Naive B cell (primary cell): Measurements from ENCODE around the gene ASPDH. TPM values are rescaled to one million over a fixed set of nuclear protein-coding genes. Genes with fewer than 3 reads are reported as not detected.

Experiments
- ATAC-seq, 2 donors: fragments of 150-1000 bp; cut with Tn5 transposase; 2 replicates each; pipeline ENCODE4 v1.10.0; 2021; ENCODE audit warnings: low read depth in 2 of 2, mild to moderate bottlenecking in 2 of 2, moderate library complexity in 2 of 2
- DNase-seq: peaks from one replicate; pipeline ENCODE4 v3.0.0; 2022
- H3K27ac Mint-ChIP-seq, 6 donors: one replicate each; pipeline ENCODE4 v1.8.0; 2020 to 2022; ENCODE audit warnings: mild to moderate bottlenecking in 6 of 6, mixed read lengths in 6 of 6, moderate library complexity in 5 of 6, inconsistent platforms in 2 of 6
- H3K27me3 Mint-ChIP-seq, 3 donors: one replicate each; pipeline ENCODE4 v1.8.0; 2021 to 2022; ENCODE audit warnings: mixed read lengths in 3 of 3, mild to moderate bottlenecking in 1 of 3
- H3K36me3 Mint-ChIP-seq, 2 donors: one replicate each; pipeline ENCODE4 v1.8.0; 2020 to 2022; ENCODE audit warnings: mixed read lengths in 2 of 2, inconsistent platforms in 1 of 2, mild to moderate bottlenecking in 1 of 2
- H3K4me1 Mint-ChIP-seq, 3 donors: one replicate each; pipeline ENCODE4 v1.8.0; 2020 to 2022; ENCODE audit warnings: mixed read lengths in 3 of 3, inconsistent platforms in 1 of 3, mild to moderate bottlenecking in 1 of 3, moderate library complexity in 1 of 3
- H3K4me3 Mint-ChIP-seq, 8 donors: one replicate each; pipeline ENCODE4 v1.8.0; 2020 to 2022; ENCODE audit warnings: mild to moderate bottlenecking in 8 of 8, mixed read lengths in 8 of 8, moderate library complexity in 8 of 8, inconsistent platforms in 2 of 8
- H3K9me3 Mint-ChIP-seq, 7 donors: one replicate each; pipeline ENCODE4 v1.8.0; 2020 to 2022; ENCODE audit warnings: mixed read lengths in 7 of 7, mild to moderate bottlenecking in 5 of 7, inconsistent platforms in 2 of 7, moderate library complexity in 1 of 7
- polyA plus RNA-seq, 6 donors: library from polyadenylated mRNA; unstranded; fragments of 300-500 nt; fragmentation: Illumina TruSeq; gene quantifications; one replicate each; pipeline ENCODE4 v1.2.3, GENCODE V29; 2021; ENCODE audit warnings: low read depth in 6 of 6

The ASPDH gene
- polyA plus RNA-seq, 6 donors from 2014 or later: not detected

- ATAC-seq: no peak
- Mint-ChIP-seq H3K4me3 (no peak overlapping the region), H3K27me3 (no peaks in the 10 kb centered on the region), H3K4me1 (peaks cover 20 to 36% (median 23%) of the 10 kb centered on the region in 3 donors), H3K27ac (peak overlapping the region in 3 of 6 donors; percentile 38 to 96 (median 64)), H3K9me3 (peaks cover 0 to 2% (median 0%) of the 10 kb centered on the region in 7 donors), H3K36me3 (peaks cover 0 to 16% of the 10 kb centered on the region in 2 donors)
- DNase-seq: no peak
These were observed 6.3 kb downstream of the ASPDH start for GRCh38 chr19:50507376-50507775.

GRCh38 chr19:50506700-50507099, 7.0 kb downstream of the ASPDH start:
- Mint-ChIP-seq H3K36me3 (peaks cover 0 to 16% of the 10 kb centered on the region in 2 donors), H3K4me3 (no peak overlapping the region), H3K9me3 (peaks cover 0 to 2% (median 0%) of the 10 kb centered on the region in 7 donors), H3K4me1 (peaks cover 20 to 38% (median 21%) of the 10 kb centered on the region in 3 donors), H3K27ac (peak overlapping the region in 1 of 6 donors; percentile 96), H3K27me3 (no peaks in the 10 kb centered on the region)
- no peak for DNase-seq
- ATAC-seq: no peak

- peaks cover 13 to 33% (median 15%) of the 10 kb centered on the region in 3 donors for H3K4me1 Mint-ChIP-seq
- H3K27me3 Mint-ChIP-seq: no peaks in the 10 kb centered on the region
- peak overlapping the region in 1 of 6 donors; percentile 11 for H3K27ac Mint-ChIP-seq
- peaks cover 0 to 9% of the 10 kb centered on the region in 2 donors for H3K36me3 Mint-ChIP-seq
- DNase-seq (no peak), ATAC-seq (no peak)
- H3K4me3 Mint-ChIP-seq: no peak overlapping the region
- no peaks in the 10 kb centered on the region for H3K9me3 Mint-ChIP-seq
These were observed 7.7 kb downstream of the ASPDH start for GRCh38 chr19:50505856-50506611.

- H3K4me3 Mint-ChIP-seq: no peak overlapping the region
- DNase-seq (no peak), ATAC-seq (no peak)
- peak overlapping the region in 2 of 6 donors; percentile 21 to 44 for H3K27ac Mint-ChIP-seq
- H3K4me1 Mint-ChIP-seq: peaks cover 0 to 13% (median 2%) of the 10 kb centered on the region in 3 donors
- peaks cover 0 to 2% of the 10 kb centered on the region in 2 donors for H3K36me3 Mint-ChIP-seq
- no peaks in the 10 kb centered on the region for H3K9me3 Mint-ChIP-seq
- no peaks in the 10 kb centered on the region for H3K27me3 Mint-ChIP-seq
These were observed 11.9 kb downstream of the ASPDH start for GRCh38 chr19:50501568-50502475.

- no peaks in the 10 kb centered on the region for H3K9me3 Mint-ChIP-seq
- ATAC-seq (peak in 1 of 2 donors; percentile 13), DNase-seq (no peak)
- H3K27ac Mint-ChIP-seq: peak overlapping the region in 2 of 6 donors; percentile 42 to 81
- no peaks in the 10 kb centered on the region for H3K27me3 Mint-ChIP-seq
- peaks cover 0 to 10% (median 2%) of the 10 kb centered on the region in 3 donors for H3K4me1 Mint-ChIP-seq
- H3K4me3 Mint-ChIP-seq: no peak overlapping the region
- no peaks in the 10 kb centered on the region for H3K36me3 Mint-ChIP-seq
These were observed 12.5 kb downstream of the ASPDH start for GRCh38 chr19:50501186-50501567.

- ATAC-seq (peak in 1 of 2 donors; percentile 16), DNase-seq (no peak)
- Mint-ChIP-seq H3K4me3 (no peak overlapping the region), H3K36me3 (no peaks in the 10 kb centered on the region), H3K27ac (peak overlapping the region in 2 of 6 donors; percentile 42 to 81), H3K9me3 (no peaks in the 10 kb centered on the region), H3K4me1 (peaks cover 0 to 10% (median 2%) of the 10 kb centered on the region in 3 donors), H3K27me3 (no peaks in the 10 kb centered on the region)
These were observed 13.0 kb downstream of the ASPDH start for GRCh38 chr19:50500753-50501151.

- H3K27me3 Mint-ChIP-seq: no peaks in the 10 kb centered on the region
- H3K9me3 Mint-ChIP-seq: no peaks in the 10 kb centered on the region
- no peak overlapping the region for H3K4me3 Mint-ChIP-seq
- peak overlapping the region in 1 of 6 donors; percentile 42 for H3K27ac Mint-ChIP-seq
- peaks cover 0 to 10% (median 2%) of the 10 kb centered on the region in 3 donors for H3K4me1 Mint-ChIP-seq
- DNase-seq (no peak), ATAC-seq (peak; percentile 50 to 66)
- H3K36me3 Mint-ChIP-seq: no peaks in the 10 kb centered on the region
These were observed 13.5 kb downstream of the ASPDH start for GRCh38 chr19:50500060-50500752.

GRCh38 chr19:50498219-50499056, 15.3 kb downstream of the ASPDH start:
- H3K4me3 Mint-ChIP-seq: no peak overlapping the region
- no peaks in the 10 kb centered on the region for H3K36me3 Mint-ChIP-seq
- ATAC-seq (no peak), DNase-seq (no peak)
- no peaks in the 10 kb centered on the region for H3K9me3 Mint-ChIP-seq
- H3K27ac Mint-ChIP-seq: no peak overlapping the region
- H3K4me1 Mint-ChIP-seq: peaks cover 0 to 10% (median 2%) of the 10 kb centered on the region in 3 donors
- H3K27me3 Mint-ChIP-seq: no peaks in the 10 kb centered on the region

- H3K27me3 Mint-ChIP-seq: peaks cover 0 to 4% (median 0%) of the 10 kb centered on the region in 3 donors
- ATAC-seq (no peak), DNase-seq (no peak)
- H3K9me3 Mint-ChIP-seq: no peaks in the 10 kb centered on the region
- H3K36me3 Mint-ChIP-seq: no peaks in the 10 kb centered on the region
- peaks cover 7 to 14% (median 7%) of the 10 kb centered on the region in 3 donors for H3K4me1 Mint-ChIP-seq
- H3K4me3 Mint-ChIP-seq: no peak overlapping the region
- H3K27ac Mint-ChIP-seq: no peak overlapping the region
These were observed 16.7 kb downstream of the ASPDH start for GRCh38 chr19:50497022-50497405.

- Mint-ChIP-seq H3K9me3 (no peaks in the 10 kb centered on the region), H3K27me3 (peaks cover 0 to 10% (median 4%) of the 10 kb centered on the region in 3 donors), H3K36me3 (no peaks in the 10 kb centered on the region), H3K4me1 (peaks cover 11 to 17% (median 13%) of the 10 kb centered on the region in 3 donors), H3K27ac (peak overlapping the region in 1 of 6 donors; percentile 11), H3K4me3 (no peak overlapping the region)
- no peak for DNase-seq
- no peak for ATAC-seq
These were observed 17.3 kb downstream of the ASPDH start for GRCh38 chr19:50496189-50497021.

- H3K4me1 Mint-ChIP-seq: peaks cover 20 to 23% (median 22%) of the 10 kb centered on the region in 3 donors
- no peak for ATAC-seq
- DNase-seq: no peak
- H3K27me3 Mint-ChIP-seq: peaks cover 0 to 16% (median 4%) of the 10 kb centered on the region in 3 donors
- H3K9me3 Mint-ChIP-seq: no peaks in the 10 kb centered on the region
- no peaks in the 10 kb centered on the region for H3K36me3 Mint-ChIP-seq
- H3K27ac Mint-ChIP-seq: peak overlapping the region in 1 of 6 donors; percentile 1
- no peak overlapping the region for H3K4me3 Mint-ChIP-seq
These were observed 18.6 kb downstream of the ASPDH start for GRCh38 chr19:50495020-50495531.
